NCI-H2107 treated with DMSO at 0.1 percent for 48 hours (cell line): ENCODE results near the gene PLCB2.

ENCODE experiments used
- DNase-seq: peaks from one replicate; lab custom pipeline; 2025; ENCODE audit not compliant: unreplicated experiment; lab: John Stamatoyannopoulos, UW

Gene PLCB2

GRCh38 chr15:40252141-40252437 is 55.6 kb downstream of the PLCB2 start:
- DNase-seq: no peak

- DNase-seq: no peak
These were observed 56.1 kb downstream of the PLCB2 start for GRCh38 chr15:40251486-40252140.

DNA sequence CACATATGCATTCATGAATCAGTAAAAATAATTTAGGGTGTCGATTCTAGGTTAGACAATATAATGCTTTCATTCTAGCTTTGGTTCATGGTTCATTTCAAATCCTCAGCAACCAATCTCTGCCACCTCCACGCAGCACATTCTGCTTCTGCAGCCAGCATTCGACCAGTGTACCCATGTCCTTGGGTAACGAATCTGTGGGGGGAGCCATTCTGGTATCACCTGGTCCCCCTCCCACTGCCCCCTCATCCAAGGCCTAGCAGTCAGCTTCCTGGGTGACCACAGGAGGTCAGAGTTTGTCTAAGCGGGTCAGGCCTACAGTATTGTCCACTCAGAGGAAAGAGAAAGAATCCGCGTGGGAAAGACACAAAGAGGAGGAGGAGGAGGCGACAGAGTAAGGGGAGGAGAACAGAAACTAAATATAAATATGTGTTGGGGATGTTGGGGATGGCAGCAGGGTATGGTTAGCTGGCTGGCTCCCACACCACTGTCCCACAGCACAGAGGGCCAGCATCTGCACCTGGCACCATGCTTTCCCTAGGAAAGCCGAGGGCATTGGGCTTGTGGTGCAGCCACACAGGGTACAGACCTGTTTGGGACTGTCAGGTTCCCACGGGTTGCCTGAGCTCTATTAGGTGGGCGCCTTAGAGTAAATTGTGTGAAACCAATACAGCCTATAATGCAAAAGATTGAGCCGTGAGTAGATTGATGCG is 56.8 kb downstream of the PLCB2 start:
- DNase-seq: no peak

- DNase-seq: no peak
These were observed 57.5 kb downstream of the PLCB2 start for GRCh38 chr15:40250304-40250656.

- DNase-seq: no peak
These were observed 58.0 kb downstream of the PLCB2 start for GRCh38 chr15:40249477-40250303.

GRCh38 chr15:40248006-40248783 is 59.5 kb downstream of the PLCB2 start:
- no peak for DNase-seq

GRCh38 chr15:40247406-40247971 is 60.2 kb downstream of the PLCB2 start:
- DNase-seq: no peak

DNA sequence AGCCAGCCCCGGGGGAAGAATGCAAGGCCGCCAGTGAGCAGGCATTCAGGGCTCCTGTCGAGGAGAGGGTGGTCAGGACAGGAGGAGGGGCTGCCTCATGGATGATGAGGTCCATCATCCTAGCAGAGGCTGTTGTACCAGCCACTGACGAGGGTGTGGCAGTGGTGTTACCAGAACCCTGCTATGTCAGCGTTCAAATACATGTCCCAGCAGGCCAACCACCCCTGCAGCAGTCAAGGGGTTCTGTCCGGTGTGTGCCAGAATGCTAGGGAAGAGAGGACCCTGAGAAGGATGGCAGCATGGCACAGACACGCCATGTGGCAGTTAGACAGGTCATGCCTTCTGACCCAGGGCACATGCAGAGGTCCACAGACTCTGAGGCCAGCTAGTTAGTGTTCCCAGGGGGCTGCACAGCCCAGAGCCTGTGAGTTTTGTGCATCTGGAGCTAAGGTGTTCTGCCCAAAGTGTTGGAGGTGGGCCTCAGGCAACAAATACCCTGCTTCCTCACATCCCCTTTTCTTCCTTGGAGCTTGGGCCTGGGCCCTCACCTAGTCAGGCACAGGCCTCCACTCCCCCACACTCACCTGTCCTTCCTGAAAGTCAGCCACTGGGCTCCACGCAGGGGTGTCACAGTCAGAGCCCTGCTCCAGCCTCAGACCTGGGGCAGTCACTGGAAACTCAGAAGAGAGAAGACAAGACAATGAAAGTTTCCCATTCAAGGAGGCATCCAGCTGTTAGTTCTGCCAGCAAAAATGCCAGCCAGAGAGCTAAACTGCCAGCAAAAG is 61.0 kb downstream of the PLCB2 start:
- no peak for DNase-seq

- DNase-seq: no peak
These were observed 61.9 kb downstream of the PLCB2 start for GRCh38 chr15:40245666-40246450.

DNA sequence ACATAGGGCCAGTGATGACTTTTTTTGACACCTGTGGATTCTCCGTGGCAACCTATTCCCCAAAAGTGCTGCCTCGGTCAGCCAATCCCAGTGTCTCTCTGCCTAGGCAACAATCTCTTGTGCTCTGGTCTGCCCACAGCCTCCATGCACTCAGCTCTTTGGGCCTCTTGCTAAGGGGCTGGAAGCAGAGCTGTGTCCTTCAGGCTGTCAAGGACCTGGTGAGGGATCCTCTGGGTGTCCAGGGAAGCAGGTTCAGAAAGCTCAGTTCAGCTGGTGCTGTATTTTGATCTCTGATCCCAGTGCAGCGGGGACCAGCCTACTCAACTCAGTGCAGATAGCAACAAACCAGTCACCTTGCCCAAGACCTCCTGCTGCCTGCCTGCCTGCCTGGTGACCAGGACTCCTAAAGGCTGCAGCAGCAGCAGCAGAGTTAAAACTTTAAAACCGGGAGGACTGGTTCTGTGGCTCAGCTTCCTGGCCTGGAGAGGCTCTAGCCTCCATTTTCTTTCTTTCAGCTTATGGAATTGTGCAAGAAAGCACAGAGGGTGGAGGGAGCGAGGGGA is 62.7 kb downstream of the PLCB2 start:
- DNase-seq: no peak

DNA sequence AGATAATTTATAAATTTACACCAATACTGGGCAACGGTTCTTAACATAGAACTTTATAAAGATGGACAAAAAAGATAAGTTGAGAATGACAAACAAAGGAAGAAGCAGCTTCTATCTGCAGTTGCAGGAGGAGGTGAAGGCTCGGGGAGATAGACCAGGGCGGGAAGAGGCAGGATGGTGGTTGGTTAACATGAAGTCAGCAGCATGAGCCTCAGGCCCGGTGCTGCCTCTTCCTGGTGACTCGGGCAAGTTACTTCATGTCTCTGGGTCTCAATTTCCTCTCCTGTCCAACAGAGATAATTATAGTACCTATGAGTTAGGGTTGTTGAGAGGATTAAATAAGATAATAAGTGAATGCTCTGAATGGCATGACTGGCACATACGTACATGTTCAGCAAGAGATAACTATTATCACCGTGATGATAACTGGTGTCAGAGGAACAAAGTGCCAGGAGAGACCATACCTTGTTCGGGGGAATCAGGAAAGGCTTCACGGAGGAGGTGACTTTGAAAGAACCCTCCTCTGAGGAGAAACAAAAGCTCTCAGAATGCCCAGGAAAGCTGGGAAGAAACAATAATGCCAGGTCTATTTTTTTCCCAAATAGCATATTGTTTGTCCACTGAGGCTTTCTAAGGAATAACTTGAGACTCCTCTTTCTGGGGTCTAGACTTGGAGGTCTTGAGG is 64.5 kb downstream of the PLCB2 start:
- no peak for DNase-seq

DNA sequence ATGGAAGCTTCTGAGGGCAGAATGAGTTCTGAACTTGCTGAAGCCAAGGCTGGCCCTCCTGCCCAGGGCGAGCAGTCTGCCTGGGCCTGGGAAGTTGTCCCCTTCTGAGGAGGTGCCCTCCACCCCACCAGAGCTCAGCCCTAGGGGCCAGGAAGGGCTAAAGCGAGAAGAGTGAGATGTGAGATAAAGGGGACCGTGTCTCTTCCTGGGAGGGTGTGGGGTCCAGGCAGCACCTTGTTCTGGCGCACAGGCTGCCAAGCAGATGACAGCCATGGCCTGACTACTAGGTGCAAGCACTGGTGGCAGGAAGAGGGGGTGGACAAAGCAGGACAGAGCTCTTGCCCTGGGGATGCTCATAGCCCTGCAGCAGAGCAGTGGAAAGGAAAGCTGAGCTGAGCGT is 65.1 kb downstream of the PLCB2 start:
- DNase-seq: no peak

DNA sequence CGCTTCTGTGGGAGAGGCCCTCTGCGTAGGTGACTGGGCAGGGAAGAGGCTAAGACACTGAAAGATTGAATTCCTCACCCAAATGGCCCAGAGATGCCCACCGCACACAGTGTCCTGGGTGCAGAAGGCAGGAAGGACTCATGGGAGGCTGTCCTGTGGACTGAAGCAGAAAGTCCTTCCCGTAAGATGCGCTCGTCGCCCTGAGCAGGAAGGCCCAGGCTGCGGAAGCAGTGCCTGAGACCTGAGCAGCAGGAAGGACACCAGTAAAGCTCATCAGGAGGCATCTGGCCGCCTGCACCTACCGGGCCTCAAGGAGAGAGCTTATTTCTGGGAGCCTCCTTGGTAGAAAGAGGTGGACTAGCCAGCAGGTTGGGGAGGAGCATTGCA is 65.5 kb downstream of the PLCB2 start:
- no peak for DNase-seq

DNA sequence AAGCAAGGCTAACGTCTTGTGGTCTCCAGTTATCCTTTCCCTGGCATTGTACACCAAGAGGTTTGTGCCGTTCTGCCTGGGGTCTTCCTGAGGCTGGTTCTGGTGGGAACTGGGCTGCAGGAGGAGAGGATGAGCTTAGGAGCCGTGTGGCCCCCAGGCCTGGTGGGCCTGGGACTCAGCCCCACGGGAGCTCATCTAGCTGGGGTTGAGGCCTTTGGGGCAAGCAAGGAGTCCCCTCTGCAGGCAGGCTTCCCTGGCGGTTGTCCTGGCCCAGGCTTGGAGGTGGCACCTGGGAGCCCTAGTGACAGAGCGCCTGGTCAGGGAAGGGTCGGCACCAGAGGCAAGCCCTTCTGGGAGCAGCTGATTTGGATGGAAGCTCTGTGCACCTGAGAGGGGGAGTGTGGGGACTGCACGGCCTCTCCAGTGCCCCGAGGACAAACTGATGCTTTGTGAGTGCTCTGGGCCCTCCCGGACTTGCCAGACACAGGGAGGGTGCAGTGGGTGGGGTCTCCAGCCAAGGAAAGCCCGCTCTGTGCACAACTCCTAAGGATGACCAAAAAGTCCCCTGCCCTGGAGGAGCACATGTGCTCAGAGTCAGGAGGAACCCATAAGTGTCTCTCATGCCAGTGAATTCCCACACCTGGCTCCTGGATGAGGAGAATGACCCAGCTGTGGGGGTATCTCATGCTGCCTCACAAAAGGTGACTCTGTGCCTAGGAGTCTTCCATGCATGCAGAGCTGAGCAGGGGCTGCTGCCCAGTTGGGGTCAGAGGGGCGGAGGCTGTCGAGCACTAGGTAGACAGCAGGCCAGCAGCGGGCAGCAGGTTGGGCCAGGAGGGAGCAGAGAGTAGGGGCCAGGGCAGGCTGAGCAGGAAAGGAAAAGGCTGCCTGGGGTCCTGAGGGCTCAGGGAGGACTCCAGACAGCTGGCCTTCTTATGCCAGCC is 66.2 kb downstream of the PLCB2 start:
- DNase-seq: no peak

DNA sequence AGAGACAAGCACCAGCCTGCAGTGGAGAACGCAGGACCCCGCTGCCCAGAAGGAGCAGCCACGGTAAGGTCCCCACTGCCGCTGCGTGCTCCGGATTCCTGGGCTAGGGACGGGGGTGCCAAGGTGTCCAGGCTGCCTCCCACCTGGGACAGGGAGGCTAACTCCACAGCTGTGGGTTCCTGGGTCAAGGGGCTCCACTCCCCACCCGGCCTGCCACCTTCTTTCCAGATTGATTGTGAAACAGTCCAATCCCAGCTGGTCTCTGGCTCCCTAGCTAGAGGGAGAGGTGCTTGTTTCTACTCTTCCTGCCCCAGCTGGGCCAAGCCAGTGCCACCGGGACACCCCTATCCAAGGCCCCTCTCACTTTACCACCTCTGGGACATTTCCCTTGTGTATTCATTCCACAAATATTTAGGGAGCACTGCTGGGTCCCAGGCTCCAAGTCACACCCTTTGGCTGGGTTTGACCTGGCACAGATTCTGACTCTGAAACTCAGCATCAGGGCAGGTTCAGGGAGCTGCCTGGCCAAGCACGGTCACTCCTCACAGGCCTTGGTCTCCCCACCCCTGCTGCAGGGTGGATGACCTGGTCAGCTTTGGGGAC is 67.0 kb downstream of the PLCB2 start:
- DNase-seq: no peak

DNA sequence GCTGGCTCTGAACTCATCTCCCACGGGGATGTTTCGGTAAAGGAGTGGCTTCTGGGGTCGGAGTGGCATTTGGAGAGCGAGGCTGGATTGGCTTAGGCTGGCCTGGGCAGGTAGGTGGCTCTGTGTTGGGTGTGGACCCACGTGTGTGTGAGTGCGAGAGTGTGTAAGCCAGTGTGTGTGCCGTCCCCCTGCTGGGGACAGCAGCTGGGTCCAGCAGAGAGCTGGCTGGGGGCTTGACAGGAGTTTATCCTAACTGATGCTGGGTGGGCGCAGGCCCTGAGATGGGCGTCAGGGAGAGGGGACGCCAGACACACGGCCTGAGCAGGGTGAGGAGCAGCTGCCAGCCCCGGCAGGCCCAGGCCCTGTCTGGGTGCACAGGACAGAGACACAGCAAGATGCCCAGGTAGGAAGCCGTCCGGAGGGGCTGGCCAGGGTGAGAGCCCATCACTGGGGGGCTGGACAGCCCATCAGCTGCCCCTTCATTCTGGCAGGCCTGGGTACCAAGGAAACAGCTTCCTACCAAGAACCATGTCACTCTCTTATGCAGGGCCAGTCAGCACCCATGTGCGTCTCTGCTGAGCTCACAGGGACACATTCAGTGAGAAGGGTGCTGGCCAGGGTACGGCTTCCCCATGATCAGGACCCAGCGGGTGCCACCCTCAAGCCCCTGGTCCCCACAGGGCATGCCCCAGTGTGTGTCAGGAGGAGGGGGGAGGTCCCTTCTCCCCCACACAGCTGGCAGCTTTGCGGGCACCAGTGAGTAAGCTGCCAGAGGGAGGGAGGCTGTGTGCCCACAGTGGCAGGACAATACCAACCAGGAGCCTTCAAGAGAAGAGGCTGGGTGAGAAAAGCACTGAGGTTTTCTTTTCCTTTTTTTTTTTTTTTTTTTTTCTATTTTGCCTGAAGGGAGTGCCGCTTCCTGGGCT is 67.8 kb downstream of the PLCB2 start:
- no peak for DNase-seq
